ENCODE results near the gene RELA.

DNA sequence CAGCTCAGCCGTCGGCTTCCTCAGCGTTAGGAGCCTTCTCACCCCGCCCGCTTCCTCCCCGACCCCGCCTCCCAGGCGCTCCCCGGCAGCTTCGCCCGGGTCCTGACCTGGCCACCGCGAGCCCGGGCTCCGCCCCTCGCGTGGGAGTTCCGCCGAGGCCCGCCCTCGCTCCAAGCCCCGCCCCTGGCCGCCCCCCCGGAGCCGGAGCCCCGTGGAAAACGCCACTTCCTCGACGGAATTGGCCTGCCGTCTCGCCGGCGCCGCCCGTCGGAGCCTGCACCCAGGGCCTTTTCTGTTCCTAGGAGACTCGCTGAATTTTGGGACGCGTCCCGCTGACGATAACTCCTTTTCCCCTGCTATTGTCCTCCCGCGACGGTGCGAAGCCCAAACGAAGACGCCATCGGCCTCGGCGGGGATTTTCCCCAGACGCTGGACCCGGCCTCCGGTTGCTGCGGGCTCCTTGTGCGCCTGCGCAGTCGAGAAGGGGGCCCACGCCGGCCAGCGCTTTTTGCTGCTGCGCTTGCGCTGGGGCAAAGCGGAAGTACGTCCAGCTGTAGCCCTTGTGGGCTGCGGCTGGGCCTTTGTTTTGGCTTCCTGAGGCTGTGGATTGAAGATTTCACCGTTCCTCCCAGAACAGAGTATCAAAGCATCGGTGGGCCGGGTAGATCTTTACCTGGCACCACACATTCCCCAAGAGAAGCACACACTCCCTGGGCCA lies 10.0 kb downstream of the RELA start:
- TF ChIP-seq, protein P1, sequence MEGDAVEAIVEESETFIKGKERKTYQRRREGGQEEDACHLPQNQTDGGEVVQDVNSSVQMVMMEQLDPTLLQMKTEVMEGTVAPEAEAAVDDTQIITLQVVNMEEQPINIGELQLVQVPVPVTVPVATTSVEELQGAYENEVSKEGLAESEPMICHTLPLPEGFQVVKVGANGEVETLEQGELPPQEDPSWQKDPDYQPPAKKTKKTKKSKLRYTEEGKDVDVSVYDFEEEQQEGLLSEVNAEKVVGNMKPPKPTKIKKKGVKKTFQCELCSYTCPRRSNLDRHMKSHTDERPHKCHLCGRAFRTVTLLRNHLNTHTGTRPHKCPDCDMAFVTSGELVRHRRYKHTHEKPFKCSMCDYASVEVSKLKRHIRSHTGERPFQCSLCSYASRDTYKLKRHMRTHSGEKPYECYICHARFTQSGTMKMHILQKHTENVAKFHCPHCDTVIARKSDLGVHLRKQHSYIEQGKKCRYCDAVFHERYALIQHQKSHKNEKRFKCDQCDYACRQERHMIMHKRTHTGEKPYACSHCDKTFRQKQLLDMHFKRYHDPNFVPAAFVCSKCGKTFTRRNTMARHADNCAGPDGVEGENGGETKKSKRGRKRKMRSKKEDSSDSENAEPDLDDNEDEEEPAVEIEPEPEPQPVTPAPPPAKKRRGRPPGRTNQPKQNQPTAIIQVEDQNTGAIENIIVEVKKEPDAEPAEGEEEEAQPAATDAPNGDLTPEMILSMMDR (conservative IDR thresholded peaks at IDR 0.05), result no peak
- peak; percentile 39; the same call in 1 of the 2 replicates for TF ChIP-seq ZFX (IDR thresholded peaks at IDR 0.05)

Measured in C4-2B (cell line).